Ovary (tissue), 9 donors: Measurements from ENCODE around the gene ZNRF1. TPM values are rescaled to one million over a fixed set of nuclear protein-coding genes. Genes with fewer than 3 reads are reported as not detected.

Experiments used
- DNase-seq, 5 donors: peaks; one replicate each; pipeline ENCODE4 v3.0.0-alpha.2; 2019 to 2020
- H3K27ac ChIP-seq, 2 donors: fragments of 200-600 bp; one replicate each; pipeline versions ENCODE4 v1.5.1 to v1.8.0; 2019 to 2022
- H3K27me3 ChIP-seq: fragments of 200-600 bp; one replicate; pipeline ENCODE4 v1.8.0; 2022
- H3K36me3 ChIP-seq: fragments of 200-600 bp; sonication (generic); one replicate; pipeline ENCODE4 v1.5.1; 2019
- H3K4me1 ChIP-seq: one replicate; pipeline ENCODE4 v1.8.1; 2013; ENCODE audit warnings: mild to moderate bottlenecking, moderate library complexity; ENCODE audit not compliant: insufficient read depth
- H3K4me3 ChIP-seq: fragments of 200-600 bp; sonication (generic); one replicate; pipeline ENCODE4 v1.5.1; 2017
- H3K9me3 ChIP-seq, 2 donors: fragments of 200-600 bp in 1 of 2; sonication (generic) in 1 of 2; one replicate each; pipeline versions ENCODE4 v1.5.1 to v1.8.1; 2013 to 2019; ENCODE audit warnings: mild to moderate bottlenecking in 1 of 2, moderate library complexity in 1 of 2
- CTCF ChIP-seq, 3 donors: fragments of 450-650 bp in 2 of 3; fragments of 200-600 bp in 1 of 3; IDR thresholded peaks; one replicate each; pipeline versions ENCODE4 v1.5.1 to v1.8.0; 2016 to 2022; ENCODE audit warnings: antibody characterized with exemption in 3 of 3, mild to moderate bottlenecking in 1 of 3
- EP300 ChIP-seq: sonication (generic); formaldehyde crosslinking; IDR thresholded peaks from one replicate; pipeline ENCODE4 v1.6.1; 2017; ENCODE audit warnings: antibody characterized with exemption
- POLR2A ChIP-seq: fragments of 450-650 bp; IDR thresholded peaks from one replicate; pipeline ENCODE4 v1.6.1; 2017; ENCODE audit warnings: antibody characterized with exemption, mild to moderate bottlenecking, moderate library complexity
- WGBS, 3 donors: extraction: QIAGEN DNeasy Blood & Tissue Kit in 1 of 3; methylation state at CpG; one replicate each; pipeline versions ENCODE4 v1.1.5 to v1.1.7; 2013 to 2017; 5-methylcytosine and 5-hydroxymethylcytosine counted together
- intact Hi-C, 4 donors: fragments of 100-400 bp; cut with DNase I; formaldehyde crosslinking; loops; one replicate each; pipeline versions ENCODE4 v1.11.0 to v1.15.1; 2022 to 2023
- polyA plus RNA-seq, 2 donors: library from polyadenylated mRNA; stranded (reverse); fragments of 200-250 nt in 1 of 2; fragments of 350-450 nt in 1 of 2; fragmentation: Illumina TruSeq in 1 of 2; extraction: RNeasy Lipid Tissue Mini Kit (QIAGEN cat#74804) in 1 of 2; gene quantifications; one replicate each; pipeline ENCODE4 v1.2.3, GENCODE V29; 2013 to 2014
- total RNA-seq, 7 donors: library from RNA; depleted of rRNA in 2 of 7; stranded (reverse); fragments of >200 nt in 2 of 7; fragmentation: NEBNext Ultra II Directional in 3 of 7; extraction: Animal tissue kit (Norgen Biotek cat#: 25700) in 3 of 7; gene quantifications; one replicate each; pipeline versions ENCODE4 v1.1.0 to v1.2.4, GENCODE V29; 2016 to 2023
- donor health status: DM: no; HTN: no; CAD: no; lungs with moderate emphysema.
- donor health status: DM: no; HTN: no; CAD: no.
- donor health status: Bipolar disorder and iron deficiency.
- donor health status: DM: yes; HTN: yes; CAD: no.
- donor health status: DM: no; HTN: no; CAD: no.
- donor health status: DM: yes; HTN: yes; CAD: no.

The ZNRF1 gene
- total and polyA plus RNA-seq, 9 donors: 10.8 to 27.9 (median 24.3) TPM

DNA sequence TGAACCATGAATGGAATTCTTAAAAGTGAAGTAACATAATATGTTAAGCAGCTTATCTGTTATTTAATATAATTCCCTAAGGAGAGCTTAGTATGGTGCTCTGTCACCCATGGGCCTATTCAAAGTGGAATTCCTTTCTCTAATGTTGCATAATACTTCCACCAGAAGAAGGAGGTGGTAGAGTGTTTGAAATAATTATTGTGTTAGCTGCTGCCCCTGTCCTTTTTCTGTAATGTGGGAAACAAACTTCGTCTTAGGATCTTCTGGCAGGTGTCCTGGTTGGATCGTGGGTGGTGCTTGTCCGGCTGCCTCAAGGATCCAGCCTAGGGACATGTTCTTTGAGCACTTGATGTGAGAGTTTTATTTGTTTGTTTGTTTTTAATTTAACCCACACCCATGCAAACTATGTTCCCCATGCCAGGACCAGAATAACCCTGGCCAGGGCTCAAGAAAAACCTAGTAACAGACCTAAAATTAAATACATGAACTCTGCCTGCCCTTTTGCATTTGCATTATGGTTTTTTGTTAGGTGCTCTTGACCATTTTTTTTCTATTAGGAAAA, 46.1 kb downstream of the ZNRF1 start:
- Histone ChIP-seq H3K4me3 (no peak overlapping the region), H3K9me3 (no peaks in the 10 kb centered on the region), H3K27me3 (no peaks in the 10 kb centered on the region), H3K4me1 (peaks cover 17% of the 10 kb centered on the region), H3K36me3 (no peaks in the 10 kb centered on the region), H3K27ac (peak overlapping the region in 1 of 2 donors; percentile 58)
- DNase-seq: peak in 4 of 5 donors; percentile 28 to 48 (median 38)
- intact Hi-C loops: loop anchor here in 1 of 4 donors (5.0 kb wide), 1 partner anchor 43 kb away; no protein-coding TSS in a partner anchor
- 4 to 10% (median 8%) methylated on average over 3 of the region's 3 CpGs for WGBS, 3 donors
- no peak for TF ChIP-seq EP300
- TF ChIP-seq CTCF (IDR thresholded peaks at IDR 0.05): no peak
- TF ChIP-seq POLR2A: no peak

DNA sequence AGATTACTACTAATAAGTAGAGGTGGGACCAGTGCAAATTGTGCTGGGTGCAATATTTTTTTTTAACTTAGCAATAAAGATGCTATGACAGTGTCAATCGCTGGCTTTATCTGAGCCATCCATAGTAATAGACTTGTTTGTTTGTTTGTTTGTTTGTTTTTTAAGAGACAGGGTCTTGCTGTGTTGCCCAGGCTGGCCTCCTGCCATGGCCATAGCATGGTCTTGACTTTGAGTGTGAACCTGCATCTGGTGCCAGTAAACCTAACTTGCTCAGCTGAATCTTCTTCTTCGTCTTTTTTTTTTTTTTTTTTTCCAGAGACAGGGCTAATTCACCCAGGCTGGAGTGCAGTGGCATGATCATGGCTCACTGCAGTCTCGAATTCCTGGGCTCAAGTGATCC, 46.6 kb downstream of the ZNRF1 start:
- H3K4me1 ChIP-seq: peaks cover 17% of the 10 kb centered on the region
- H3K36me3 ChIP-seq: no peaks in the 10 kb centered on the region
- DNase-seq: peak in 1 of 5 donors; percentile 16
- 56 to 59% (median 57%) methylated on average over 3 of the region's 3 CpGs for WGBS, 3 donors
- no peak overlapping the region for H3K27ac ChIP-seq
- intact Hi-C loops: loop anchor here in 1 of 4 donors (5.0 kb wide), 1 partner anchor 43 kb away; no protein-coding TSS in a partner anchor
- TF ChIP-seq CTCF (IDR thresholded peaks at IDR 0.05) (no peak), EP300 (no peak), POLR2A (no peak)
- H3K9me3 ChIP-seq: no peaks in the 10 kb centered on the region
- H3K27me3 ChIP-seq: no peaks in the 10 kb centered on the region
- no peak overlapping the region for H3K4me3 ChIP-seq

DNA sequence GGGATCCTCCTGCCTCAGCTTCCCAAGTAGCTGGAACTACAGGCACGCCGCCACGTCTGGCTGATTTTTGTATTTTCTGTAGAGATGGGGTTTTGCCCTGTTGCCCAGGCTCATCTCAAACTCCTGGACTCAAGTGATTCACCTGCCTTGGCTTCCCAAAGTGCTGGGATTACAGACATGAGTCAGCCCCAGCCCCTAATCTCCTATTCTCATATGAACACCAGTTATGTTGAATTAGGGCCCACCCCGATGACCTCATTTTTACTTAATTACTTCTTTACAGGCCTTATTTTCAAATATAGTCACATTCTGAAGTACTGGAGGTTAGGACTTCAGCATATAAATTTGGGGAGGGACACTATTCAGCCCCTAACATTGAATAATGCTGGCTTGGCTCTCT, 49.2 kb downstream of the ZNRF1 start:
- intact Hi-C loops: loop anchor here in 1 of 4 donors (5.0 kb wide), 1 partner anchor 46 kb away; no protein-coding TSS in a partner anchor
- DNase-seq: peak in 1 of 5 donors; percentile 3
- H3K4me1 ChIP-seq: peaks cover 13% of the 10 kb centered on the region
- H3K27me3 ChIP-seq: no peaks in the 10 kb centered on the region
- no peak for TF ChIP-seq CTCF (IDR thresholded peaks at IDR 0.05)
- no peak for TF ChIP-seq EP300
- TF ChIP-seq POLR2A: no peak
- H3K4me3 ChIP-seq: no peak overlapping the region
- no peaks in the 10 kb centered on the region for H3K36me3 ChIP-seq
- WGBS, 3 donors: 94 to 98% (median 97%) methylated on average over 4 of the region's 4 CpGs
- no peak overlapping the region for H3K27ac ChIP-seq
- H3K9me3 ChIP-seq: no peaks in the 10 kb centered on the region

GRCh38 chr16:75048530-75048929, 49.7 kb downstream of the ZNRF1 start:
- WGBS, 3 donors: 84 to 92% (median 88%) methylated on average over 8 of the region's 8 CpGs
- no peak for DNase-seq
- intact Hi-C loops: loop anchor here in 1 of 4 donors (5.0 kb wide), 1 partner anchor 46 kb away; no protein-coding TSS in a partner anchor
- H3K36me3 ChIP-seq: no peaks in the 10 kb centered on the region
- H3K27ac ChIP-seq: no peak overlapping the region
- no peak for TF ChIP-seq CTCF (IDR thresholded peaks at IDR 0.05)
- TF ChIP-seq POLR2A: no peak
- TF ChIP-seq EP300: no peak
- H3K4me3 ChIP-seq: no peak overlapping the region
- H3K4me1 ChIP-seq: peaks cover 13% of the 10 kb centered on the region
- no peaks in the 10 kb centered on the region for H3K9me3 ChIP-seq
- H3K27me3 ChIP-seq: no peaks in the 10 kb centered on the region
